Ammon's horn (tissue), 1 donor: ENCODE measurements around the gene FAM110D.
A peak's percentile ranks its signal among the peaks of the same experiment; 100 is the strongest.

Experiments
- DNase-seq: peaks from one replicate; pipeline ENCODE4 v3.0.0-alpha.2; 2016; ENCODE audit warnings: low spot score

FAM110D gene

DNA sequence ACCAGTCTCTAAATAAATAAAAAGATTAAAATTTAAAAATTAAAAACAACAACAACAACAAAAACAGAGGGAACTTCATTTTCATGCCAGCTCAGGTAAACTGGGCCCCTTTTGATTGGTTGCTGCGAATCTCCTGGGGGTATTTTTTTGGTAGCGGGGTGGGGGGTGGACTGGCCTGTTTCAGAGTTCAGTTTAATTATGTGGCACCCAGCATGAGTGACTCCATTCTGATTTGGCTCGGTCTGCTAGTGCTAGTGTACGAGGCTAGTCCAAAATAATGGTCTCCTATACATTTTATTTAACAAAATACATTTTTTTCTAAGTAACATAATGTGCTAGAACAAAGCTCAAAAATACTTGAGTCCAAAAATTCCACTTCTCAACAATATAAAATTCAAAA, 29.1 kb upstream of the FAM110D start:
- DNase-seq, result no peak

- no peak for DNase-seq
These were observed 28.2 kb upstream of the FAM110D start for GRCh38 chr1:26130695-26131094.

- DNase-seq, result no peak
These were observed 26.6 kb upstream of the FAM110D start for GRCh38 chr1:26132128-26132833.

GRCh38 chr1:26132834-26133167, 26.1 kb upstream of the FAM110D start:
- no peak for DNase-seq

DNA sequence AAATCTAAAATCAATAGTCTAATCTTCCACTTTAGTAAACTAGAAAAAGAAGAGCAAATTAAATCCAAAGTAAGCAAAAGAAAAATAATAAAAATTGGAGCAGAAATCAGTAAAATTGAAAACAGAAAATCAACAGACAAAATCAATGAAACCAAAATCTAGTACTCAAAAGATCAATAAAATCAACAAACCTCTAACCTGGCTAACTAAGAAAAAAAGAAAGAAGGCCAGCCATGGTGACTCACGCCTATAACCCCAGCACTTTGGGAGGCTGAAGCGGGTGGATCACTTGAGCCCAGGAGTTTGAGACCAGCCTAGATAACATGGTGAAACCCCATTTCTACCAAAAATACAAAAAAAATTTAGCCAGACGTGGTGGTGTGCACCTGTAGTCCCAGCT, 24.4 kb upstream of the FAM110D start:
- no peak for DNase-seq

- DNase-seq, result no peak
These were observed 19.8 kb upstream of the FAM110D start for GRCh38 chr1:26138974-26139558.

DNA sequence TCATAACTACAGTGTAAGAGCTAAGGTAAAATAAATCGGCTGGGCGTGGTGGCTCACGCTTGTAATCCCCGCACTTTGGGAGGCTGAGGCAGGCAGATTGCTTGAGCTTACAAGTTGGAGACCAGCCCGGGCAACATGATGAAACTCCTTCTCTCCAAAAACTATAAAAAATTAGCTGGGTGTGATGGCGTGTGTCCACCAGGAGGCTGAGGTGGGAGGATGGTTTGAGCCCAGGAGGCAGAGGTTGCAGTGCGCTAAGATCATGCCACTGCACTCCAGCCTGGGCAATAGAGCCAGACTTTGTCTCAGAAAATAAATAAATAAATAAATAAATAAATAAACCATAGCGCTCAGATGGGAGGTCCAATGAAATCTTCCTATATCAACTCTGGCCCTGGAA, 16.7 kb upstream of the FAM110D start:
- no peak for DNase-seq

GRCh38 chr1:26145041-26145959, 13.6 kb upstream of the FAM110D start:
- DNase-seq, result peak; percentile 91

DNA sequence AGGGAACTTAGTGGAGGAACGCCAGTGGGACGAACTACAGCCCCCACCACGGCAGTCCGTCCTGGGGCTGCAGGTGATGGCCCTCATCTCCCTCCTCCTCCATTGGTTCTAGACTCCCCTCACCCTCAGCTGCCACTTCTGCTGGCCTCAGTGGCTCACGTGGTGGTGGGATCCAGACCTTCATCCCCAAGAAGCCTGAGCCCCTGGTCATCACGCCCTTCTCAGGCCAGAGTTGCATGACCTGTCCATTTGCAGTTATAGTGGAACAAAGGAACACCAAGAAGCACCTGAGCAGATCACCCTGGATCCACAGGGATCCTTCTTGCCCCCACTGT, 13.0 kb upstream of the FAM110D start:
- DNase-seq, result no peak

DNA sequence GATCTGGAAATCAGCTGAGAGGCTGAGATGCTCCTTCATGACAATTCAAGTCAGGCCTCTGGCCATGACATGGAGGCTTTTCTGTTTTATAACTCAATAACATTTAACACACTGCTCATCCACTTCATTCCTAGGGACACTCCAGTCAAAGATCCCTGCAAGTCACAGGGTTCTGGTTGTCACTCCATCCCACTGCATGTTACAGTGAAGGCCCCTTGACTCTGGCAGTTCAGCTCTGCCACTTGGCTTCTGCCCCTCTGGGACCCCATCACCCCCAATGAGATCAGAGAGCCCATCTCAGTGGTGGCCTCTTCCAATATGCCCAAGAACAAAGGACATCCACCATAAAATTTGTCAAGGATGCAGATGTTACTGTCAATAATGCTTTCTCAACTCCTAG, 10.0 kb upstream of the FAM110D start:
- DNase-seq, result no peak

DNA sequence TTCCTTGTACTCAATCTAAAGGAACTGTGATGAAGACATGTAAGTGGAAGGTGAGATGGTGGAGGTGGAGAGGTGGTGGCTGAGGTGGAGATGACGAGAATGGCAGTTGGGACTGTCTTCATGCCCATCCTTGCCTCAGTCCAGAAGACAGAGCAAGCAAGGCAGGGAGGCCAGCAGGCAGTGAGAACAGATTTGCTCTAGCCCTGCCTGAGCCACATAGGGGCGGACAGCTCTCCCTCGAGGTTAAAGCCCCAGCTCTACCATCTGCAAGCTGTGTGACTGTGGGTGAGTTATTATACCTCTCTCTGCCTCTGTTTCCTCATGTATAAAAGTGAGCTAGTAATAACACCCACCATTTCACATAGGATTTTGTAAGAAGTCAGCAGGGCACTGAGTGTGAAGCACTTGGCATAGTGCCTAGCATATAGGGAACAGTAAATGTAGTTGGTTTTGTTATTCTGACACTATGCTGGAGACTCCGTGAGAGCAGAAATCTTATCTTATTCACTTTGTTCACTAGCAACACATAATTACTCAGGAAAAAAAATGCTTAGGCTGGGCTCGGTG, 4.8 kb upstream of the FAM110D start:
- DNase-seq, result no peak

DNA sequence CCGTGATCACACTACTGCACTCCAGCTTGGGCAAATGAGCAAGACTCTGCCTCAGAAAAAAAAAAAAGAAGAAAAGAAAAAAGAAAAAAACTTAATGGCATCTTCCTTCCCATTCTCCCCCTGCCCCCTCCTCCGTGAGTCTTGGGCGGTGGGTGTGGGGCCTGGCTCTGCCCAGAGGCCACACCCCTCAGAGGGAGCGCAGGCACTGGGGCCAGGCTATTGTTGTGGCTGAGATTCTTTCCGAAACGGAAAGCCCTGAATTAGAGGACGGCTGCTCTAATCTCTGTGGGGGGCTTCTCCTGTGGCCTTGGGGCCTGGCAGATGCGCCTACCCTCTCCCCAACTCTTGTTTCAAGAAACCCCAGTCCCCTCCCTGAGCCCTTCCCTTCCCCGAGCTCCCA, 4.1 kb upstream of the FAM110D start:
- DNase-seq, result no peak

GRCh38 chr1:26155370-26156284, 3.3 kb upstream of the FAM110D start:
- DNase-seq, result no peak

DNA sequence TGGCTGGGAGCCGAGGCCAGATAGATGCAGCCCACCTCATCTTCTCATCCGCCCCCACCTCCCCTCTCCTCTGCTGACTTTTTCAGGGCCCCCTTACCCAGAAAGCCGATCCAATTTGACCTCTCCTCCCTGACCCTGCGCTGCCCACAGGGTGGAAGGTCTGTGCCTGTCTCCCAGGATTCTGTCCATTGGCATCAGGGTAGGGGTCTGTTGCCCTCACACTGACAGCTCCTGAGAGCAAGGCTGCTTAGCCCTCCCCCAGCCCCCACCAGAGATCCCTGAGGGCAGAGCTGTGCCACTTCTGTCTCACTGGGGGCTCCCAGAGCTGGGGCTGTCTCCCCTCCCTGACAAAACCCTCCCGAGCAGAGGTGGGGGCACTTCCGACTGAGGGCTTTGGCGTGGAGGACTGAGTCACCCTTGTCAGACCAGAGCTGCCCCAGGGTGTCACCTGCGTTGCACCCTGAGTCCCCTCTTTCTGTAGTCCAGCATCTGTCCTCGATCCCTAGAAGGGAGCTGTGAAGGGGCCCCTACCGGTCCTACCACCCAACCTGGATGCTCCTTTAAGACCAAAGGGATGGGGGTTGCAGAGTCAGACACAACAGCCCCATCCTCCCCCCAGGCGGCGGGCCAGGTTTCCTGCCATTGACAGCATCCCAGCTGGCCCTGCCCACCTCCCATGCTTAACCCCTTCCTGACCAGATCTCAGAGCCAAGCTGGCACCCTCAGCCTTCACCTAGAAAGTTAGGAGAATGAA, 2.4 kb upstream of the FAM110D start:
- DNase-seq, result no peak

DNA sequence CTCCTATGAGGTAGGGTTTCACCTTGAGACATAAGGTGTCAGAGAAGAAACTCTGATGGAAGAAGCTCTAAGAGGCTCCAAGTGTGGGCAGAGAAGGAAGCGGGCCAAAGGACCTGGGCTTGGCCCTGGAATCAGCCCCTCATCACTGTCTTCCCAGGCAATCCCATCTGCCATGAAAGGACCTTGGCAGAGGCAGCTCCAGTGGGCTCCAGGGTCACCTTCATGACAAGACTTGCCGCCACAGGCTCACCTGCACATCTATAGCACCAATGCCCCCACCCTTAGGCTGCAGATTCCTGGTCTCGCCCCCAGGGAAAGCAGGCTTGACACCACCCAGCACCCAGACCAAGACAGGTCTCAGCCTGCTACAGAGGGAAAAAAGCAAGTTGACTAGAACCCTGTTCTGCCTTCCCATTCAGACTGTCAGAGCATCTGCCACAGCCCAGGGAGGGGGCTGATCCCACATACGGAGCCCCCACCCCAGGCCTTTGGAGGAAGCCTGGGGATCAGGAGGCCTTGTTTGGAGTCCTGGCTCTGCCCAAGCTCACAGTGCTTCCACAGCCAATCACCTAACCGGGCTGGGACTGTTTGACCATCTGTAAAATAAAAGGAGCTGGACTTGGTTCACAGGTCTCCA, 490 bp upstream of the FAM110D start:
- DNase-seq, result no peak

DNA sequence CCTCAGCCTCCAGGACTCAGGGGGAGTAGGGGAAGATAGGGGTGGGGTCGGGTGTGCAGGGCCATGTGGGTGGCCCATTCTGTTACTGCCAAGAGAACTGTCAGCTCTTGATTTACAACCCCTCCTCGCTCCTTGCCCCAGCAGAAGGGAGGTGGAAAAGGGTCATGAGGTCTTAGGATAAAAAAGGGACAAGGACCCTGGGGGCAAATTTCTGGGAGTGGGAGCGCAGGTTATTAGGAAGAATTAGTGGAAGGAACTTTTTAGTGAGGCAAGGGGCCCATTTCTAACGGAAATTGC, 812 bp downstream of the FAM110D start:
- DNase-seq, result no peak

DNA sequence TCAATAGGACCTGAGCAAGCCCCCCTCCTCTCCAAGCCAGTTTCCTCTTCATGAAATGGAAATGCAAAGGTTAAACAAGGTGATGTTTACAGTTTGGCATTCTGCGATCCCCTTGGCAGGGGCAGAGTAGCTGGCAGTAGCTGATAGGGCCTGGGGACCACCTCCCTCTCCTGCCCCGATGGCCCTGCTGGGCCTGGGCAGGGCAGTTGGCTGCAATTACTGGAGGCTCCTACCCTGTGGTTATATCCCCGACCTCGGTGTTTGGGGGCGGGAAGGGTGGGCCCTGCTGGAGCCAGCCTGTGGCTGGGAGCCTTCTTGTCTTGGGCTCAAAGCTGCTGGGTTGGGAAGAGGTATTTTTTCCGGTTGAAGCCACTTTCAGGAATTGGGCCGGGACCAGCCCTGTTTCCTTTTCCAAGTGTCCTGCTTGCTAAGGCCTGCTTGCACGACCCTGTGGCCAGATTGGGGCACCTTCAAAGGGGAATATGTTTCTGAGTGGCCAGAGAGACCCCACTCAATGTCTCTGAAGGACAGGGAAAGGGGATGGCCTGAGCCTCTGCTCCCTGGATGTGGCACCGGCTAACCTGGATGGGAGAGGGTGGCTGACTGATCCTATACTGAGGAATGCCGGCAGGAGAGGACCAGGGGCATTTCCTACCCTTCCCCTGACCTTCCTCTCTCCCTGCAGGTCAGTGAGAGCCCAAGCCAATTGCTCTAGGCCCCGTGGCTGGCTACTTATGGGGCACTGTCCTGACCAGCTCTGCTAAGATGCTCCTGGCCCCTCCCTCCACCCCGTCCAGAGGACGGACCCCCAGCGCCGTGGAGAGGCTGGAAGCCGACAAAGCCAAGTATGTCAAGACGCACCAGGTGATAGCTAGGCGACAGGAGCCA, 1.9 kb downstream of the FAM110D start:
- DNase-seq, result no peak

- DNase-seq, result peak; percentile 50
These were observed 2.7 kb downstream of the FAM110D start for GRCh38 chr1:26161415-26162219.

- no peak for DNase-seq
These were observed 3.4 kb downstream of the FAM110D start for GRCh38 chr1:26162220-26162709.
